Peyer's patch (tissue), 4 donors: ENCODE measurements around the gene MGST2. TPM values are rescaled to one million over a fixed set of nuclear protein-coding genes. Genes with fewer than 3 reads are reported as not detected.
A peak's percentile ranks its signal among the peaks of the same experiment; 100 is the strongest.
"Not testable (repeated sequence)": the region's sequence is repeated elsewhere in the genome, so short reads cannot be mapped to it uniquely, and the experiment has no call there.

Experiments
- DNase-seq, 3 donors: peaks; one replicate each; pipeline ENCODE4 v3.0.0-alpha.2; 2017 to 2019
- H3K27ac ChIP-seq, 4 donors: fragments of 200-600 bp; sonication (generic); one replicate each; pipeline ENCODE4 v1.5.1; 2016 to 2019
- H3K27me3 ChIP-seq, 2 donors: fragments of 200-600 bp; sonication (generic); one replicate each; pipeline ENCODE4 v1.5.1; 2019
- H3K36me3 ChIP-seq, 3 donors: fragments of 200-600 bp; sonication (generic); one replicate each; pipeline ENCODE4 v1.5.1; 2016 to 2019
- H3K4me1 ChIP-seq, 4 donors: fragments of 200-600 bp; sonication (generic); one replicate each; pipeline ENCODE4 v1.5.1; 2016 to 2019
- H3K4me3 ChIP-seq, 4 donors: fragments of 200-600 bp; sonication (generic); 1 replicate in 3 of 4; 2 replicates in 1 of 4; pipeline ENCODE4 v1.5.1; 2016 to 2019; ENCODE audit warnings: mild to moderate bottlenecking in 1 of 4
- H3K9me3 ChIP-seq, 4 donors: fragments of 200-600 bp; sonication (generic); one replicate each; pipeline ENCODE4 v1.5.1; 2016 to 2019; ENCODE audit warnings: mild to moderate bottlenecking in 1 of 4
- CTCF ChIP-seq, 6 experiments: fragments of 450-650 bp in 4 of 6; fragments of 200-600 bp in 2 of 6; sonication (generic) in 1 of 6; IDR thresholded peaks; one replicate each; pipeline ENCODE4 v1.5.1; 2017 to 2019; ENCODE audit warnings: antibody characterized with exemption in 6 of 6, mild to moderate bottlenecking in 3 of 6, moderate library complexity in 1 of 6
- POLR2A ChIP-seq, 2 donors: fragments of 450-650 bp; IDR thresholded peaks; one replicate each; pipeline ENCODE4 v1.5.1; 2017; ENCODE audit warnings: antibody characterized with exemption in 2 of 2, mild to moderate bottlenecking in 2 of 2, moderate library complexity in 2 of 2
- total RNA-seq, 4 donors: library from RNA; depleted of rRNA; stranded (reverse); fragments of >200 nt; gene quantifications; one replicate each; pipeline ENCODE4 v1.1.0, GENCODE V29; 2016

The MGST2 gene
- total RNA-seq, 4 donors from 2014 or later: 21.5 to 137 (median 83.4) TPM

GRCh38 chr4:139689093-139689722, 23.6 kb downstream of the MGST2 start:
- DNase-seq: peak in 2 of 3 donors; percentile 82 to 87
- TF ChIP-seq POLR2A (IDR thresholded peaks at IDR 0.05) (no peak), CTCF (IDR thresholded peaks at IDR 0.05) (no peak)

GRCh38 chr4:139690419-139690818, 24.8 kb downstream of the MGST2 start:
- no peak overlapping the region for H3K27ac ChIP-seq
- TF ChIP-seq CTCF (IDR thresholded peaks at IDR 0.05) (no peak), POLR2A (IDR thresholded peaks at IDR 0.05) (no peak)

More at GRCh38 chr4:139689093-139689722, 23.6 kb downstream of the MGST2 start:
- Histone ChIP-seq H3K27me3 (no peaks in the 10 kb centered on the region), H3K9me3 (no peaks in the 10 kb centered on the region), H3K36me3 (peaks cover 0 to 13% (median 0%) of the 10 kb centered on the region in 3 donors), H3K27ac (peak overlapping the region in 2 of 4 donors; percentile 32 to 73), H3K4me1 (peaks cover 0 to 53% (median 1%) of the 10 kb centered on the region in 4 donors), H3K4me3 (no peak overlapping the region)

GRCh38 chr4:139692309-139693012, 26.8 kb downstream of the MGST2 start:
- TF ChIP-seq CTCF (IDR thresholded peaks at IDR 0.05) (peak in 2 of 6 experiments; percentile 46 to 48), POLR2A (IDR thresholded peaks at IDR 0.05) (no peak)
- Histone ChIP-seq H3K36me3 (peaks cover 0 to 25% (median 0%) of the 10 kb centered on the region in 3 donors), H3K27me3 (no peaks in the 10 kb centered on the region), H3K9me3 (no peaks in the 10 kb centered on the region), H3K27ac (peak overlapping the region in 3 of 4 donors; percentile 4 to 84 (median 82)), H3K4me1 (peaks cover 0 to 44% (median 1%) of the 10 kb centered on the region in 4 donors), H3K4me3 (no peak overlapping the region)
- no peak for DNase-seq

More at GRCh38 chr4:139690419-139690818, 24.8 kb downstream of the MGST2 start:
- Histone ChIP-seq H3K27me3 (no peaks in the 10 kb centered on the region), H3K9me3 (no peaks in the 10 kb centered on the region), H3K4me1 (peaks cover 0 to 53% (median 1%) of the 10 kb centered on the region in 4 donors), H3K4me3 (no peak overlapping the region), H3K36me3 (peaks cover 0 to 9% (median 0%) of the 10 kb centered on the region in 3 donors)
- DNase-seq: no peak

GRCh38 chr4:139694522-139695107, 29.0 kb downstream of the MGST2 start:
- no peak for DNase-seq
- H3K4me3 ChIP-seq: no peak overlapping the region
- TF ChIP-seq POLR2A (IDR thresholded peaks at IDR 0.05) (no peak), CTCF (IDR thresholded peaks at IDR 0.05) (no peak)

GRCh38 chr4:139696491-139696890, 30.9 kb downstream of the MGST2 start:
- no peak for TF ChIP-seq CTCF (IDR thresholded peaks at IDR 0.05)
- TF ChIP-seq POLR2A (IDR thresholded peaks at IDR 0.05): no peak

More at GRCh38 chr4:139694522-139695107, 29.0 kb downstream of the MGST2 start:
- H3K27ac ChIP-seq: no peak overlapping the region
- peaks cover 0 to 25% (median 0%) of the 10 kb centered on the region in 3 donors for H3K36me3 ChIP-seq
- H3K27me3 ChIP-seq: no peaks in the 10 kb centered on the region
- H3K4me1 ChIP-seq: peaks cover 0 to 34% (median 0%) of the 10 kb centered on the region in 4 donors
- H3K9me3 ChIP-seq: no peaks in the 10 kb centered on the region

GRCh38 chr4:139698167-139698925, 32.7 kb downstream of the MGST2 start:
- H3K27ac ChIP-seq, H3K4me3 ChIP-seq, DNase-seq, H3K4me1 ChIP-seq, H3K27me3 ChIP-seq, H3K9me3 ChIP-seq: not testable (repeated sequence)
- H3K36me3 ChIP-seq: peaks cover 0 to 30% (median 0%) of the 10 kb centered on the region in 3 donors

More at GRCh38 chr4:139696491-139696890, 30.9 kb downstream of the MGST2 start:
- H3K36me3 ChIP-seq: peaks cover 0 to 29% (median 0%) of the 10 kb centered on the region in 3 donors
- H3K4me1 ChIP-seq: peaks cover 0 to 16% (median 0%) of the 10 kb centered on the region in 4 donors
- no peak for DNase-seq
- no peaks in the 10 kb centered on the region for H3K27me3 ChIP-seq
- H3K4me3 ChIP-seq: no peak overlapping the region
- H3K9me3 ChIP-seq: no peaks in the 10 kb centered on the region
- H3K27ac ChIP-seq: no peak overlapping the region
